Thyroid gland (tissue), 4 donors: ENCODE results near the gene FLT1. TPM values are rescaled to one million over a fixed set of nuclear protein-coding genes. Genes with fewer than 3 reads are reported as not detected.

Source experiments
- DNase-seq, 2 donors: peaks; one replicate each; pipeline ENCODE4 v3.0.0-alpha.2; 2019
- H3K27ac ChIP-seq, 3 donors: fragments of 200-600 bp; sonication (generic); 1 replicate in 2 of 3; 2 replicates in 1 of 3; pipeline ENCODE4 v1.5.1; 2016 to 2019; ENCODE audit warnings: mild to moderate bottlenecking in 1 of 3, moderate library complexity in 1 of 3
- H3K27me3 ChIP-seq: fragments of 200-600 bp; sonication (generic); one replicate; pipeline ENCODE4 v1.5.1; 2019
- H3K36me3 ChIP-seq, 2 donors: fragments of 200-600 bp; sonication (generic); one replicate each; pipeline ENCODE4 v1.5.1; 2016 to 2019
- H3K4me1 ChIP-seq, 2 donors: fragments of 200-600 bp; sonication (generic); one replicate each; pipeline ENCODE4 v1.5.1; 2017 to 2019
- H3K4me3 ChIP-seq, 3 donors: fragments of 200-600 bp; sonication (generic); replicated peaks in 1 of 3; 1 replicate in 2 of 3; 2 replicates in 1 of 3; pipeline ENCODE4 v1.5.1; 2016; ENCODE audit warnings: mild to moderate bottlenecking in 1 of 3
- H3K9me3 ChIP-seq: fragments of 200-600 bp; sonication (generic); one replicate; pipeline ENCODE4 v1.5.1; 2017
- CTCF ChIP-seq, 6 experiments: fragments of 200-600 bp in 3 of 6; fragments of 450-650 bp in 3 of 6; sonication (generic) in 3 of 6; IDR thresholded peaks; one replicate each; pipeline ENCODE4 v1.5.1; 2016 to 2019; ENCODE audit warnings: antibody characterized with exemption in 6 of 6, mild to moderate bottlenecking in 2 of 6, inconsistent platforms in 1 of 6, moderate library complexity in 1 of 6
- POLR2A ChIP-seq, 2 donors: fragments of 450-650 bp; IDR thresholded peaks; one replicate each; pipeline ENCODE4 v1.6.1; 2017; ENCODE audit warnings: antibody characterized with exemption in 2 of 2, mild to moderate bottlenecking in 2 of 2, moderate library complexity in 1 of 2
- WGBS, 2 donors: methylation state at CpG; one replicate each; pipeline ENCODE4 v1.1.5; 2017; 5-methylcytosine and 5-hydroxymethylcytosine counted together
- intact Hi-C: fragments of 100-400 bp; cut with DNase I; formaldehyde crosslinking; loops from one replicate; pipeline ENCODE4 v1.15.1; 2023
- total RNA-seq, 4 donors: library from RNA; depleted of rRNA; stranded (reverse); fragments of >200 nt; gene quantifications; one replicate each; pipeline ENCODE4 v1.2.3, GENCODE V29; 2016

FLT1 gene
- total RNA-seq, 4 donors from 2014 or later = 23.4 to 132 (median 44.4) TPM

DNA sequence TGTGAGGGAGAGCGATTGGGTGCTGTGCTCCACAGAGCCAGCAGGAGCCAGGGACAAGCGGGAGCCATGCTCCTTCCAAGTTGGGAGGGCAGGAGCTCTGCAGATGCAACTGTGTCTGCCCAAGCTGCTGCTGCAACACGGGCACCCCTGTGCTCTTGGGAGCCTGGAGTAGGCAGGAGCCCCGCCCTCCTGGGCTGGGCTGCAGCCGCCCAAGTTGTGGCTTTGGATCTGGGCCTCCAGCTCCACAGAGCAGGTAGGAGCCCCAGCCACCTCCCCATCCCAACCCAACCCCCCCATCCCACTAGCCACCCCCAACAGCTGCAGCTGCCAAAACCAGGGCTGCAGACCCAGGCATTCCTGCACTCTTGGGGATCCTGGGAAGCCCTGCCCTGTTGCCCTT is 39.9 kb upstream of the FLT1 start:
- H3K4me3 ChIP-seq = no peak overlapping the region
- peaks cover 7 to 10% of the 10 kb centered on the region in 2 donors for H3K4me1 ChIP-seq
- no peaks in the 10 kb centered on the region for H3K27me3 ChIP-seq
- H3K27ac ChIP-seq = no peak overlapping the region
- H3K36me3 ChIP-seq = no peaks in the 10 kb centered on the region
- DNase-seq = no peak
- 100% methylated on average over 2 to 3 of the region's 5 CpGs for WGBS, 2 donors
- TF ChIP-seq POLR2A (IDR thresholded peaks at IDR 0.05) (no peak), CTCF (IDR thresholded peaks at IDR 0.05) (no peak)
- intact Hi-C loops = loop anchor here (5.0 kb wide), 1 partner anchor 102 kb away; no protein-coding TSS in a partner anchor
- H3K9me3 ChIP-seq = no peaks in the 10 kb centered on the region

- intact Hi-C loops = loop anchor here (5.0 kb wide), 1 partner anchor 103 kb away; no protein-coding TSS in a partner anchor
- H3K4me1 ChIP-seq = peaks cover 7 to 10% of the 10 kb centered on the region in 2 donors
- H3K27ac ChIP-seq = no peak overlapping the region
- H3K9me3 ChIP-seq = no peaks in the 10 kb centered on the region
- H3K36me3 ChIP-seq = no peaks in the 10 kb centered on the region
- no peak overlapping the region for H3K4me3 ChIP-seq
- 60 to 79% methylated on average over 3 to 5 of the region's 5 CpGs for WGBS, 2 donors
- no peaks in the 10 kb centered on the region for H3K27me3 ChIP-seq
- no peak for DNase-seq
- TF ChIP-seq POLR2A (IDR thresholded peaks at IDR 0.05) (no peak), CTCF (IDR thresholded peaks at IDR 0.05) (no peak)
Observed at GRCh38 chr13:28534210-28534609, 39.3 kb upstream of the FLT1 start.

DNA sequence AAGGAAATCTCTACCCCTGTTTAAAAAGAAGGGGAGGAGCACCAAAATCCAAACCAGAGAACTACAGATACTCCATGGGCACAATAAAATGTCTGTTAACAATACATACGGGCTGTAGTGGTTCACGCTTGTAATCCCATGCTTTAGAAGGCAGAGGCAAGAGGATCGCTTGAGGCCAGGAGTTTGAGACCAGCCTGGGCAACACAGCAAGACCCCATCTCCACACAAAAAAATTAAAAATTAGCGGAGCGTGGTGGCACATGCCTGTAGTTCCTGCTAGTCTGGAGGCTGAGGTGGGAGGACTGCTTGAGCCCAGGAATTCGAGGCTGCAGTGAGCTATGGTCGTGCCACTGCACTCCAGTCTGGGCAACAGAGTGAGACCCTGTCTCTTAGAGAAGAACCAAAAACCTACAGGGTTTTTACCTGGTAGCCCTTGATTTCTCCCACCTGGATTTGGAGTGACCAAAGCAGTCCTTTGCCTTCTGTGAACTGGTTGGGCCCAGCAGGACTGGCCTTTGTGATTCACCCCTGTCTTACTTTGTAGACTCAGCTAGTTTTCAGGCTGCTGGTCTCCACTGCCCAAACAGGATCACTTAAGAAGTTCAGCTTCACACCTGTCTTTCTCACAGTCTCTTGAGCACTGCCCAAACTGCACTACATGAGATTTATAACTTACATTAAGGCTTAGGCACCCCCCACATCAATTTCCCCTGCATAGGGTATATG is 38.7 kb upstream of the FLT1 start:
- Histone ChIP-seq H3K27ac (peak overlapping the region in 1 of 3 donors; percentile 85), H3K4me3 (no peak overlapping the region), H3K9me3 (no peaks in the 10 kb centered on the region), H3K36me3 (no peaks in the 10 kb centered on the region), H3K27me3 (no peaks in the 10 kb centered on the region), H3K4me1 (peaks cover 7 to 10% of the 10 kb centered on the region in 2 donors)
- DNase-seq = no peak
- TF ChIP-seq POLR2A (IDR thresholded peaks at IDR 0.05) (no peak), CTCF (IDR thresholded peaks at IDR 0.05) (no peak)
- intact Hi-C loops = loop anchor here (5.0 kb wide), 1 partner anchor 104 kb away; no protein-coding TSS in a partner anchor
- whole genome bisulfite sequencing, 2 donors = 95% methylated on average over 7 of the region's 7 CpGs

DNA sequence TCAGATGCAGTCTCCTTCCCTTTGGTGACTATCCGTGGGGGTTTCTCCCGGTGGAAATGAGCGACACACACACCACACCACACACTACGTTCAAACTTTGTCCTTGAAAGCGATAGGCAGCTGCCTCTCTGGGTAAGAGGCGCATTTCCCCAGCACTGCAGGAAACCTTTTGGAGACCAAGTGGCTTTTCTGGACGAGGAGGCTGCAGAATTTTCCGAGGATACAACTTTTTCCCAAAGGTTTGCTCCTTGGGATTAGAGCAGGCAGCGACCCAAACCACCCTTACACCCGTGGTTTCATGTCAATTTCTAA is 38.2 kb upstream of the FLT1 start:
- no peak for TF ChIP-seq POLR2A (IDR thresholded peaks at IDR 0.05)
- TF ChIP-seq CTCF (IDR thresholded peaks at IDR 0.05) = no peak
- Histone ChIP-seq H3K9me3 (no peaks in the 10 kb centered on the region), H3K36me3 (no peaks in the 10 kb centered on the region), H3K4me1 (peaks cover 7 to 10% of the 10 kb centered on the region in 2 donors), H3K27me3 (no peaks in the 10 kb centered on the region), H3K4me3 (no peak overlapping the region), H3K27ac (peak overlapping the region in 1 of 3 donors; percentile 85)
- DNase-seq = no peak
- WGBS, 2 donors = 51 to 56% methylated on average over 10 of the region's 10 CpGs
- intact Hi-C loops = loop anchor here (5.0 kb wide), 1 partner anchor 104 kb away; no protein-coding TSS in a partner anchor

GRCh38 chr13:28532388-28533124 is 37.6 kb upstream of the FLT1 start:
- DNase-seq = peak; percentile 27 to 29
- TF ChIP-seq CTCF (IDR thresholded peaks at IDR 0.05) (peak in 1 of 6 experiments; percentile 15), POLR2A (IDR thresholded peaks at IDR 0.05) (no peak)
- peak overlapping the region; percentile 18 to 58 (median 37) for H3K4me3 ChIP-seq
- intact Hi-C loops = loop anchor here (5.0 kb wide), 1 partner anchor 105 kb away; no protein-coding TSS in a partner anchor
- H3K9me3 ChIP-seq = no peaks in the 10 kb centered on the region
- H3K27me3 ChIP-seq = no peaks in the 10 kb centered on the region
- 17 to 35% methylated on average over 13 to 27 of the region's 96 CpGs for WGBS, 2 donors
- no peaks in the 10 kb centered on the region for H3K36me3 ChIP-seq
- peaks cover 7 to 10% of the 10 kb centered on the region in 2 donors for H3K4me1 ChIP-seq
- H3K27ac ChIP-seq = peak overlapping the region in 2 of 3 donors; percentile 50 to 85
